Loucy (cell line): ENCODE data around the gene SPATA2L.

Experiments
- H2AFZ ChIP-seq: fragments of 200-600 bp; sonication (generic); 2 replicates; pipeline ENCODE4 v1.6.0; 2016; ENCODE audit warnings: antibody characterized with exemption, mild to moderate bottlenecking, low read length, moderate library complexity
- H3F3A ChIP-seq: fragments of 200-600 bp; 2 replicates; pipeline ENCODE4 v1.6.0; 2016; ENCODE audit warnings: antibody characterized with exemption, low read depth, mild to moderate bottlenecking
- H3K27me3 ChIP-seq: fragments of 200-600 bp; sonication (generic); 2 replicates; pipeline ENCODE4 v1.6.1; 2014; ENCODE audit warnings: low read length, mild to moderate bottlenecking; ENCODE audit not compliant: insufficient read depth, poor library complexity, severe bottlenecking
- H3K36me3 ChIP-seq: fragments of 200-600 bp; sonication (generic); 2 replicates; pipeline ENCODE4 v1.6.1; 2016; ENCODE audit warnings: low read length; ENCODE audit not compliant: insufficient read depth
- H3K4me1 ChIP-seq: fragments of 200-600 bp; sonication (generic); 2 replicates; pipeline ENCODE4 v1.5.1; 2014; ENCODE audit warnings: low read length, mild to moderate bottlenecking; ENCODE audit not compliant: insufficient read depth, poor library complexity, severe bottlenecking
- H3K4me2 ChIP-seq: fragments of 200-600 bp; sonication (generic); 2 replicates; pipeline ENCODE4 v1.6.0; 2014; ENCODE audit warnings: antibody characterized with exemption, low read length, low read depth, mild to moderate bottlenecking; ENCODE audit not compliant: poor library complexity, severe bottlenecking
- H3K4me3 ChIP-seq: fragments of 200-600 bp; sonication (generic); 2 replicates; pipeline ENCODE4 v1.5.1; 2014; ENCODE audit warnings: low read length, mild to moderate bottlenecking, mixed read lengths; ENCODE audit not compliant: poor library complexity, severe bottlenecking
- H3K79me2 ChIP-seq: fragments of 200-600 bp; sonication (generic); 2 replicates; pipeline ENCODE4 v1.6.1; 2014; ENCODE audit warnings: low read length; ENCODE audit not compliant: insufficient read depth
- H3K9ac ChIP-seq: fragments of 200-600 bp; sonication (generic); 2 replicates; pipeline ENCODE4 v1.6.0; 2014; ENCODE audit warnings: mild to moderate bottlenecking, low read depth, low read length, moderate library complexity; ENCODE audit not compliant: poor library complexity, severe bottlenecking
- H3K9me2 ChIP-seq: fragments of 200-600 bp; sonication (generic); replicated peaks from 2 replicates; pipeline ENCODE4 v1.6.1; 2016; ENCODE audit warnings: low read depth, low read length, mixed read lengths
- H3K9me3 ChIP-seq: fragments of 200-600 bp; sonication (generic); 2 replicates; pipeline ENCODE4 v1.6.1; 2014; ENCODE audit warnings: mild to moderate bottlenecking, antibody characterized with exemption, low read length, low read depth; ENCODE audit not compliant: insufficient read depth
- H4K20me1 ChIP-seq: fragments of 200-600 bp; sonication (generic); 2 replicates; pipeline ENCODE4 v1.6.0; 2014; ENCODE audit warnings: antibody characterized with exemption, low read length, mild to moderate bottlenecking; ENCODE audit not compliant: insufficient read depth, poor library complexity, severe bottlenecking
- EZH2phosphoT487 ChIP-seq: fragments of 200-600 bp; IDR thresholded peaks from 2 replicates; pipeline ENCODE4 v1.6.1; 2018; ENCODE audit warnings: antibody characterized with exemption, mild to moderate bottlenecking, moderate library complexity, borderline replicate concordance
- TF ChIP-seq, protein P1 (sequence below): fragments of 200-600 bp; sonication (generic); conservative IDR thresholded peaks from 2 replicates; pipeline ENCODE4 v1.5.1; 2014; ENCODE audit warnings: mild to moderate bottlenecking, antibody characterized with exemption, low read length

The SPATA2L gene

DNA sequence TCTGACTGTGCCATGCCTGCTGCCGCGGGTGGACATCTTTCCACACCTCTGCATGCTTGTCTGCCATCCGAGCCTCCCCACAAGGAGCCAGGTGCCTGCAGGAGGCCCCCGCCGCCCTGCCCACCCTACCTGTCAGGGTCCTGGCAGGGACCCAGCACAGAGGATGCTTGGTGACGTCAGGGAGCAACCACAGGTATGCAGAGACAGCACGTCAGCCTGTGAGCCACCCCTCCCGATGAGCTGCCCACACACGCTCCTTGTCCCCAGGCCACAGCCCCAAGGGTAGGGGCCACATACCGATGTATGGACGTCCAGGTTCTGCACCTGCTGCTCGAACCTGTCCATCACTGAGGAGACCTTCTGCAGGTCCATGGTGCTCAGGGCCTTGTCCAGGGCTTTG is 54.6 kb downstream of the SPATA2L start:
- H3K36me3 ChIP-seq: peaks cover 5% of the 10 kb centered on the region; the same call in 1 of the 2 replicates

More for the DNA sequence above, 54.6 kb downstream of the SPATA2L start:
- no peak overlapping the region for H3K4me2 ChIP-seq
- no peak overlapping the region for H3K4me3 ChIP-seq
- no peaks in the 10 kb centered on the region for H3K27me3 ChIP-seq
- no peaks in the 10 kb centered on the region for H3K4me1 ChIP-seq
- no peaks in the 10 kb centered on the region for H3K9me2 ChIP-seq
- H3F3A ChIP-seq: no peaks in the 10 kb centered on the region
- no peak overlapping the region for H2AFZ ChIP-seq
- no peak for TF ChIP-seq EZH2phosphoT487
- TF ChIP-seq, protein P1, sequence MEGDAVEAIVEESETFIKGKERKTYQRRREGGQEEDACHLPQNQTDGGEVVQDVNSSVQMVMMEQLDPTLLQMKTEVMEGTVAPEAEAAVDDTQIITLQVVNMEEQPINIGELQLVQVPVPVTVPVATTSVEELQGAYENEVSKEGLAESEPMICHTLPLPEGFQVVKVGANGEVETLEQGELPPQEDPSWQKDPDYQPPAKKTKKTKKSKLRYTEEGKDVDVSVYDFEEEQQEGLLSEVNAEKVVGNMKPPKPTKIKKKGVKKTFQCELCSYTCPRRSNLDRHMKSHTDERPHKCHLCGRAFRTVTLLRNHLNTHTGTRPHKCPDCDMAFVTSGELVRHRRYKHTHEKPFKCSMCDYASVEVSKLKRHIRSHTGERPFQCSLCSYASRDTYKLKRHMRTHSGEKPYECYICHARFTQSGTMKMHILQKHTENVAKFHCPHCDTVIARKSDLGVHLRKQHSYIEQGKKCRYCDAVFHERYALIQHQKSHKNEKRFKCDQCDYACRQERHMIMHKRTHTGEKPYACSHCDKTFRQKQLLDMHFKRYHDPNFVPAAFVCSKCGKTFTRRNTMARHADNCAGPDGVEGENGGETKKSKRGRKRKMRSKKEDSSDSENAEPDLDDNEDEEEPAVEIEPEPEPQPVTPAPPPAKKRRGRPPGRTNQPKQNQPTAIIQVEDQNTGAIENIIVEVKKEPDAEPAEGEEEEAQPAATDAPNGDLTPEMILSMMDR: no peak
- no peak overlapping the region for H3K9ac ChIP-seq
- no peaks in the 10 kb centered on the region for H3K79me2 ChIP-seq
- H4K20me1 ChIP-seq: no peaks in the 10 kb centered on the region
- no peaks in the 10 kb centered on the region for H3K9me3 ChIP-seq
